Left renal cortex interstitium (tissue), 4 donors: ENCODE data around the gene FAF2. TPM values are rescaled to one million over a fixed set of nuclear protein-coding genes. Genes with fewer than 3 reads are reported as not detected.

Source experiments
- polyA plus RNA-seq, 4 donors: library from polyadenylated mRNA; unstranded; fragments of 120-200 nt; gene quantifications; one replicate each; pipeline ENCODE4 v1.2.1, GENCODE V29; 2013; ENCODE audit not compliant: insufficient read length in 4 of 4

The FAF2 gene
- polyA plus RNA-seq, 4 donors, result 43.6 to 48.5 (median 46.6) TPM

Other genes with a start within 250 kb of the FAF2 start
- 10 to 100 TPM; 17.6 to 22.6 (median 19.6) TPM for gene SIMC1, start 210.0 kb upstream of the FAF2 start, polyA plus RNA-seq
- gene KIAA1191, start 86.6 kb upstream of the FAF2 start, polyA plus RNA-seq, result 100 to 1,000 TPM; 138 to 171 (median 160) TPM
- 10 to 100 TPM in 3 of 4 donors, 1 to 10 TPM in 1; 9.7 to 17.8 (median 13.5) TPM for gene ARL10, start 82.9 kb upstream of the FAF2 start, polyA plus RNA-seq
- gene NOP16, start 59.8 kb upstream of the FAF2 start, polyA plus RNA-seq, result 10 to 100 TPM; 26.5 to 33.7 (median 32.2) TPM
- 100 to 1,000 TPM in 3 of 4 donors, 10 to 100 TPM in 1; 99.5 to 151 (median 115) TPM for gene HIGD2A, start 59.6 kb upstream of the FAF2 start, polyA plus RNA-seq
- gene CLTB, start 31.8 kb upstream of the FAF2 start, polyA plus RNA-seq, result 10 to 100 TPM; 52.4 to 71.9 (median 57.8) TPM
- gene RNF44, start 89.0 kb downstream of the FAF2 start, polyA plus RNA-seq, result 10 to 100 TPM; 30.0 to 81.1 (median 58.9) TPM
- gene CDHR2, start 101.0 kb downstream of the FAF2 start, polyA plus RNA-seq, result 10 to 100 TPM; 15.0 to 25.7 (median 21.7) TPM
- 1 to 10 TPM; 1.6 to 2.0 (median 1.8) TPM for gene GPRIN1, start 161.8 kb downstream of the FAF2 start, polyA plus RNA-seq
- gene SNCB, start 182.1 kb downstream of the FAF2 start, polyA plus RNA-seq, result under 1 TPM in 1 of 4 donors, not detected in 3; 0.63 TPM
- under 1 TPM in 3 of 4 donors, not detected in 1; 0.06 to 0.11 (median 0.07) TPM for gene EIF4E1B, start 182.3 kb downstream of the FAF2 start, polyA plus RNA-seq
- 10 to 100 TPM; 29.2 to 37.8 (median 33.5) TPM for gene TSPAN17, start 199.1 kb downstream of the FAF2 start, polyA plus RNA-seq